ENCODE data around the gene ROBO2.

DNA sequence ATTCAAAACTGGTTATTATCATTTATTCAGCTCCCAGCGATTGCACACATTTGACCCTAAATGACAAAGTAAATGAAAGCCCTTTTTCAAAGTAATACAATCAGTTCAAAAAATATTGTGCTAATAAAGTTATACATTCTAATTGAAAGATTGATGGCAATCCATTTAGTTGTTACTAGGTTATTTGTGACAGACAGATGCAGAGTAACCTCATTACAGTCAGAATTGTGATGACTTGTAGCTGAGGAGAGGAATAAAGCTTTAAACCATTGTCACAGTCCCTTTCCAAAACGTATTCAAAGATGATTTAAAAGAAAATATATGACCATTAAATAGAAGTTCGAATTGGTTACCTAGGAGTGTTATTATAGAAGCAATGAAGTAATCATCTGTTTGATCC, 86.1 kb downstream of the ROBO2 start:
- TF ChIP-seq EZH2phosphoT487 (IDR thresholded peaks at IDR 0.05; ENCODE audit: borderline replicate concordance) = no peak
- TF ChIP-seq SIN3A (IDR thresholded peaks at IDR 0.05; ENCODE audit: low read depth) = no peak
- TF ChIP-seq ZNF274 (IDR thresholded peaks at IDR 0.05; ENCODE audit: low read depth, low read length) = no peak
- no peak for TF ChIP-seq CTCF (IDR thresholded peaks at IDR 0.05 in 2 of 3, conservative IDR thresholded peaks at IDR 0.05 in 1 of 3; ENCODE audit: borderline replicate concordance in 1 of 3, insufficient read depth in 1 of 3, low read depth in 2 of 3, low read length in 2 of 3)
- no peak for TF ChIP-seq RAD21 (IDR thresholded peaks at IDR 0.05; ENCODE audit: low read depth)
- TF ChIP-seq EZH2 (IDR thresholded peaks at IDR 0.05) = no peak
- TF ChIP-seq POLR2AphosphoS5 (IDR thresholded peaks at IDR 0.05; ENCODE audit: low read depth, low read length) = no peak
- no peak for TF ChIP-seq POLR2A (IDR thresholded peaks at IDR 0.05; ENCODE audit: borderline replicate concordance, extremely low read depth, insufficient read depth, insufficient read length)

Measured in HCT116 (cell line).